HG03025 (cell line): ENCODE data around the gene SLC23A2.

Source experiments
- ATAC-seq: cut with Tn5 transposase; IDR thresholded peaks from one replicate; pipeline ENCODE4 v1.9.1; 2021; ENCODE audit warnings: mild to moderate bottlenecking, moderate library complexity; ENCODE audit not compliant: unreplicated experiment, low FRiP score

Gene SLC23A2

GRCh38 chr20:4828830-4829513 lies 172.3 kb downstream of the SLC23A2 start:
- ATAC-seq = no peak

- no peak for ATAC-seq
Observed at GRCh38 chr20:4821590-4821989, 179.7 kb downstream of the SLC23A2 start.

- ATAC-seq = no peak
Observed at GRCh38 chr20:4820806-4821518, 180.3 kb downstream of the SLC23A2 start.

- no peak for ATAC-seq
Observed at GRCh38 chr20:4819901-4820300, 181.4 kb downstream of the SLC23A2 start.

- ATAC-seq = no peak
Observed at GRCh38 chr20:4817230-4817671, 184.1 kb downstream of the SLC23A2 start.

- no peak for ATAC-seq
Observed at GRCh38 chr20:4815628-4816027, 185.7 kb downstream of the SLC23A2 start.

- ATAC-seq = peak; percentile 39
Observed at GRCh38 chr20:4814696-4815252, 186.5 kb downstream of the SLC23A2 start.

GRCh38 chr20:4813863-4814695 lies 187.2 kb downstream of the SLC23A2 start:
- peak; percentile 47 for ATAC-seq

- ATAC-seq = no peak
Observed at GRCh38 chr20:4813076-4813862, 188.0 kb downstream of the SLC23A2 start.

GRCh38 chr20:4812641-4813075 lies 188.7 kb downstream of the SLC23A2 start:
- ATAC-seq = no peak

GRCh38 chr20:4812216-4812615 lies 189.1 kb downstream of the SLC23A2 start:
- ATAC-seq = no peak

- ATAC-seq = no peak
Observed at GRCh38 chr20:4811661-4812181, 189.6 kb downstream of the SLC23A2 start.

GRCh38 chr20:4811257-4811656 lies 190.1 kb downstream of the SLC23A2 start:
- ATAC-seq = no peak

- no peak for ATAC-seq
Observed at GRCh38 chr20:4810426-4811019, 190.8 kb downstream of the SLC23A2 start.

- no peak for ATAC-seq
Observed at GRCh38 chr20:4809707-4810106, 191.6 kb downstream of the SLC23A2 start.

- ATAC-seq = no peak
Observed at GRCh38 chr20:4808872-4809271, 192.4 kb downstream of the SLC23A2 start.

GRCh38 chr20:4805663-4806449 lies 195.5 kb downstream of the SLC23A2 start:
- no peak for ATAC-seq

GRCh38 chr20:4802527-4802926 lies 198.8 kb downstream of the SLC23A2 start:
- ATAC-seq = no peak
